ENCODE measurements around the gene PHOX2A. TPM values are rescaled to one million over a fixed set of nuclear protein-coding genes. Genes with fewer than 3 reads are reported as not detected.

PHOX2A gene
- total RNA-seq, 1 experiment from 2014 or later: not detected

DNA sequence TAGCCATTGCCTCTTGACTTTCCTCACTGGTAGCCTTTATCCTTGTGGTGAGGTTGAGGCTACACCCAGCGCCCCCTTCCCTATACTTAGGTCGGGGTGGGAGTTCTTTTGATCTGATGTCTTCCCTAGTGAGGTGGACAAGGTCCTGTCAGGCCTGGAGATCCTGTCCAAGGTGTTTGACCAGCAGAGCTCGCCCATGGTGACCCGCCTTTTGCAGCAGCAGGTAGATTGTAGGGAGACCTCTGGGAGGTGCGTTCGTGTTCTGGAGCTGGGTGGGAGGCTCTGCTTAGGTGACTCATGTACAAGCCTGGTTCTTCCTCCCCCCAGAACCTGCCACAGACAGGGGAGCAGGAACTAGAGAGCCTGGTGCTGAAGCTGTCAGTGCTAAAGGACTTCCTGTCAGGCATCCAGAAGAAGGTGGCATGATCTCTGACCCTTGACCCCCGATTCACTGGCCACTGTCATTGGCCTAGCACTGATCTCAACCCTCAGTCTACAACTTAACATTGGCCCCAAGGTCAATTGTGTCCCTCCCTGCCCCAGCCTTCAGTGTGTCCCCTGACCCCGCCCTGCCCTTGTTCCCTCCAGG is 14.5 kb downstream of the PHOX2A start:
- intact Hi-C loops (cut with micrococcal nuclease; ENCODE audit: unreplicated experiment): no loop called here
- H3K36me3 ChIP-seq (ENCODE audit: insufficient read depth, low read length, poor library complexity, severe bottlenecking): peaks cover 45% of the 10 kb centered on the region
- POLR2A ChIA-PET (ENCODE audit: low non-redundant PET): no interaction called here

GRCh38 chr11:72228844-72229231 is 15.1 kb downstream of the PHOX2A start:
- CTCF ChIA-PET: no interaction called here
- POLR2A ChIA-PET (ENCODE audit: low non-redundant PET): no interaction called here

More for the DNA sequence above, 14.5 kb downstream of the PHOX2A start:
- no peak overlapping the region for H3K27ac ChIP-seq (ENCODE audit: low read depth, low read length, poor library complexity, severe bottlenecking)
- BruUV-seq (replicated peaks): no TSS peak
- no peaks in the 10 kb centered on the region for H3K9me3 ChIP-seq (ENCODE audit: low read depth, low read length, poor library complexity, severe bottlenecking)
- CTCF ChIA-PET: no interaction called here
- no peak overlapping the region for H3K4me3 ChIP-seq (ENCODE audit: low read depth, low read length, poor library complexity, severe bottlenecking)
- DNase-seq (ENCODE audit: low spot score): no peak
- H3K27me3 ChIP-seq (replicated peaks; ENCODE audit: insufficient read depth, low read depth, low read length, poor library complexity): no peaks in the 10 kb centered on the region
- H3K4me1 ChIP-seq (ENCODE audit: insufficient read depth, low read length, poor library complexity, severe bottlenecking): no peaks in the 10 kb centered on the region
- TF ChIP-seq, protein P1, sequence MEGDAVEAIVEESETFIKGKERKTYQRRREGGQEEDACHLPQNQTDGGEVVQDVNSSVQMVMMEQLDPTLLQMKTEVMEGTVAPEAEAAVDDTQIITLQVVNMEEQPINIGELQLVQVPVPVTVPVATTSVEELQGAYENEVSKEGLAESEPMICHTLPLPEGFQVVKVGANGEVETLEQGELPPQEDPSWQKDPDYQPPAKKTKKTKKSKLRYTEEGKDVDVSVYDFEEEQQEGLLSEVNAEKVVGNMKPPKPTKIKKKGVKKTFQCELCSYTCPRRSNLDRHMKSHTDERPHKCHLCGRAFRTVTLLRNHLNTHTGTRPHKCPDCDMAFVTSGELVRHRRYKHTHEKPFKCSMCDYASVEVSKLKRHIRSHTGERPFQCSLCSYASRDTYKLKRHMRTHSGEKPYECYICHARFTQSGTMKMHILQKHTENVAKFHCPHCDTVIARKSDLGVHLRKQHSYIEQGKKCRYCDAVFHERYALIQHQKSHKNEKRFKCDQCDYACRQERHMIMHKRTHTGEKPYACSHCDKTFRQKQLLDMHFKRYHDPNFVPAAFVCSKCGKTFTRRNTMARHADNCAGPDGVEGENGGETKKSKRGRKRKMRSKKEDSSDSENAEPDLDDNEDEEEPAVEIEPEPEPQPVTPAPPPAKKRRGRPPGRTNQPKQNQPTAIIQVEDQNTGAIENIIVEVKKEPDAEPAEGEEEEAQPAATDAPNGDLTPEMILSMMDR (conservative IDR thresholded peaks at IDR 0.05; ENCODE audit: low read depth, low read length): no peak
- TF ChIP-seq EZH2 (IDR thresholded peaks at IDR 0.05; ENCODE audit: borderline replicate concordance, low read depth, low read length, poor library complexity, severe bottlenecking): no peak

GRCh38 chr11:72228229-72228843 is 15.6 kb downstream of the PHOX2A start:
- intact Hi-C loops (cut with micrococcal nuclease; ENCODE audit: unreplicated experiment): no loop called here
- Histone ChIP-seq H3K4me3 (ENCODE audit: low read depth, low read length, poor library complexity, severe bottlenecking) (no peak overlapping the region), H3K36me3 (ENCODE audit: insufficient read depth, low read length, poor library complexity, severe bottlenecking) (peaks cover 40% of the 10 kb centered on the region), H3K27ac (ENCODE audit: low read depth, low read length, poor library complexity, severe bottlenecking) (no peak overlapping the region), H3K4me1 (ENCODE audit: insufficient read depth, low read length, poor library complexity, severe bottlenecking) (no peaks in the 10 kb centered on the region), H3K27me3 (replicated peaks; ENCODE audit: insufficient read depth, low read depth, low read length, poor library complexity) (no peaks in the 10 kb centered on the region), H3K9me3 (ENCODE audit: low read depth, low read length, poor library complexity, severe bottlenecking) (no peaks in the 10 kb centered on the region)
- no peak for DNase-seq (ENCODE audit: low spot score)
- ChIA-PET CTCF (no interaction called here), POLR2A (ENCODE audit: low non-redundant PET) (no interaction called here)
- no TSS peak for BruUV-seq (replicated peaks)
- TF ChIP-seq, protein P1 (conservative IDR thresholded peaks at IDR 0.05; ENCODE audit: low read depth, low read length): no peak
- no peak for TF ChIP-seq EZH2 (IDR thresholded peaks at IDR 0.05; ENCODE audit: borderline replicate concordance, low read depth, low read length, poor library complexity, severe bottlenecking)

More at GRCh38 chr11:72228844-72229231, 15.1 kb downstream of the PHOX2A start:
- Histone ChIP-seq H3K36me3 (ENCODE audit: insufficient read depth, low read length, poor library complexity, severe bottlenecking) (peaks cover 40% of the 10 kb centered on the region), H3K4me1 (ENCODE audit: insufficient read depth, low read length, poor library complexity, severe bottlenecking) (no peaks in the 10 kb centered on the region), H3K9me3 (ENCODE audit: low read depth, low read length, poor library complexity, severe bottlenecking) (no peaks in the 10 kb centered on the region), H3K27ac (ENCODE audit: low read depth, low read length, poor library complexity, severe bottlenecking) (no peak overlapping the region), H3K27me3 (replicated peaks; ENCODE audit: insufficient read depth, low read depth, low read length, poor library complexity) (no peaks in the 10 kb centered on the region), H3K4me3 (ENCODE audit: low read depth, low read length, poor library complexity, severe bottlenecking) (no peak overlapping the region)
- no peak for DNase-seq (ENCODE audit: low spot score)
- intact Hi-C loops (cut with micrococcal nuclease; ENCODE audit: unreplicated experiment): no loop called here
- no TSS peak for BruUV-seq (replicated peaks)
- TF ChIP-seq, protein P1 (conservative IDR thresholded peaks at IDR 0.05; ENCODE audit: low read depth, low read length): no peak
- no peak for TF ChIP-seq EZH2 (IDR thresholded peaks at IDR 0.05; ENCODE audit: borderline replicate concordance, low read depth, low read length, poor library complexity, severe bottlenecking)

Data from A673 (cell line).